A549 treated with AZD2906 at 1 μM for 4 hours (cell line): Measurements from ENCODE around the gene SPAG7. TPM values are rescaled to one million over a fixed set of nuclear protein-coding genes. Genes with fewer than 3 reads are reported as not detected.

Experiments
- total RNA-seq: library from RNA; stranded (reverse); fragments of 200-300 nt; extraction: Qiagen RNA extraction; gene quantifications from 5 replicates; pipeline ENCODE4 v1.2.3, GENCODE V29; 2022

SPAG7 gene, protein sequence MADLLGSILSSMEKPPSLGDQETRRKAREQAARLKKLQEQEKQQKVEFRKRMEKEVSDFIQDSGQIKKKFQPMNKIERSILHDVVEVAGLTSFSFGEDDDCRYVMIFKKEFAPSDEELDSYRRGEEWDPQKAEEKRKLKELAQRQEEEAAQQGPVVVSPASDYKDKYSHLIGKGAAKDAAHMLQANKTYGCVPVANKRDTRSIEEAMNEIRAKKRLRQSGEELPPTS
- total RNA-seq: 68.0 to 87.9 TPM (median 71.6 TPM) in 5 replicates

DNA sequence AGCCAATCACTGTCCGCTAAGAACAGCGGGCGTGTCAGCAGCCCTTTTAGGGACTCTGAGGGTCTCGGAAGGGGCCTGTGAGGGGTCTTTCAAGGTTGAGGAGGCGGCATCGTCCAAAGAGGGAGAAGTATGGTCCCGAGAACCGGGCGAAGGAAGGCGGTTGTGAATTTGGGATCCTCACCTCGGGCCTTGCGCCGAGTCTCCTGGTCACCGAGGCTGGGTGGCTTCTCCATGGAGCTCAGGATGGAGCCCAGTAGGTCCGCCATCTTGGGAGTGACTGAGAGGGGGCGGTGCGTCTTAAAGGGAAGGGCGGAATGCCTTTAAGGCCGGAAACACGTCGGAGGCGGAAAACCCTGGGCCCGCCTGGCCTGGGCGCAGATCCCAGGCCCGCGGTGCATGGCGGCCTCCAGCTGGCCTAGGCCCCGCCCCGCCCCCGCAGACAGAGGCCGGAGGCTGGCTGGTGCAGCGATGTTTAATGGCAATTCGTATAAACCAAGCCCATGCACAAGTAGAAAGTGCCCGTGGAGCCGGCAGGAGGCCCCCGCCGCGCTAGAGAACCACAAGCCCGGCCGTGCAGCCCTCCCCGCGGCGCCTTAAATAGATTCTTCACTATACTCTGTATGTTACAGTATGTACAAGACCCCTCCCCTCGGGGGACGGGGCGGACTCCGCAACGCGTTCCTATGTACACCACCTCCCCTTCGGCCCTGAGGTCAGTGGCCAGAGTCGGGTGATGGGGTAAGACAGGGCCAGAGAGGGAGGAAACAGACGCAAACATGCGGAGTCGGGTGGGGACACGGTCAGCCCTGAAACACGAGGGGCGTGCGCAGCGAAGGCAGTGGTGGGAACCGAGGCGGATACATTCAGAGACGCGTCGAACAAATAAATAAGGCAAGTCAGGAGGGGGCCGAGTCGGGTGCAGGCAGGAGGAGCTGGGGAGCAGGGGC, at the start of gene SPAG7:
Gene SPAG7 (minus strand): TSS at position 279 of the 947 bp plus-strand sequence. CDS start 13 bp downstream, at position 266.

DNA sequence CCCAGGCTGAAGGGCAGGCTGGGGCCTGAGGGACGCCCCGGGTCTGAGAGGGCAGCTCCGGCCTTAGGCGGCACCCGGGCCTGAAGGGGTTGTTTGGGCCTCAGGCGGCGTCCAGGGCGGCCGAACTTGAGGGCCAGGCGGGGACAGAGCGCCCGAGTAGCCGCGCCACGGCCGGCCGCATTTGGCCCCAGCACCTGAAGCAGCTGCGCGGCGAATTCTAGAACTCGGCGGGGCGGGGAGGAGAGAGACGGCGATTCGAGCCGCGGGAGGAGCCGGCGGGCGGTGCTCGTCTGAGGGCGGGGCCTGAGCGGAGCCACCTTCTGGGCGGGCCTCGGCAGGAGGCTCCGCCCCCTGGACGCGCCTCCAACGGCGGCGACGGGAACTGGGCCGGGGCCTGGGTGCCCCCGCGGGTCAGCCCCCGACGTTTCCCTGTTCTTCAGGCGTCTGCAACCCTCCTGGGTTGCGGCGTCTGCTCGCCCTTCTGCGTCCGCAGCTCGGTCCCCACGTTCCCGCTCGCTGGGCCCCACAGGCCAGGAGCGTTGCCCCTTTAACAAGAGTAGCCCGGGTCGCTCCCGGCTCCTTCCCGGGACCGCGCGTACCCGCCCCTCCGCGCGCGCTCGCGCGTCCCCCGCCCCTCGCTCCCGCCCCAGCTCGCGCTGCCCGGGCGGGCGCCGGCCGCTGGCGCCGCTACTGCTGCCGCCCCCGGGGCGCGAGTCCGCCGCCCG, 29.8 kb upstream of the SPAG7 start, which contains the start of the genes INCA1 and KIF1C:
Gene INCA1 (minus strand): TSS at position 221 of the 725 bp plus-strand sequence. CDS start 3,085 bp downstream, outside the sequence.
Gene KIF1C (plus strand): TSS at position 649 of the 725 bp plus-strand sequence. CDS start 2,297 bp downstream, outside the sequence.

DNA sequence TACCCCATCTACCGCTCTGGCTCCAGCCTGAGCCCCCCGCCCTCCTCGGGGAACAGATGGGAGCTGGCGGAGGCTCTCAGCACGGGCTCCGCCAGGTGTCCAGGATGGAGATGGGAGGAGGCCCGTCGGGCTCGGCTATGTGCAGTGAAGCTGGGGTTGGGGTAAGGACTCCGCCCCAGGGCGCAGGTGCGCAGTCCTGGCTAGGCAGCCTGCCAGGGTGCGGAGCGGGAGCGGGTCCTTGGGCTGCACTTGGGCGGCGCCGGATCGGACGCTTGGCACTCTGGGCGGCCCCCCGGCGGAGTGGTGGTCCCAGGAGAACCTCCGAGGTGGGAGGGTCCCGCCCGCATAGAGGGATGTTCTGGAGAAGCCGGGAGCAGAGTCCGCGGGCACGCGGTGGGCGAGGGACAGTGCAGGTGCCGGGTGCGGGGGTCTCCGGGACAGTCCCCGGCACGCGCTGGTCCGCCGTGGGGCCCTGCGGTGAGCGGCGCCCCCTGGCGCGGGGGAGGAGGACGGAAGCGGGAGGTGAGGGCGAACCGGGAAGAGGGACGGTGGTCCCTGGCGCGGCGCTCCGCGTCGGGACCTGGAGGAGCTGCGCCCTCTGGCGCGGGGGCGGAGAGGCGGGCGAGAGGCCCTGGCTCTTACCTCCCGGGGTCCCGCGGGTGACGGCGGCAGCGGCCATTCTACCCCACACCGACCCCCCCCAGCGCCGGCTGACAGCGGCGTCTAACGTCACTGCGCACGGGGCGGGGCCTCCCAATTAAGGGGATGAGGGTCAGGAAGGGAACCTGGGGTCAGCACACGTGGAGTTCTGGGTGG, 19.5 kb upstream of the SPAG7 start, which contains the start of gene CAMTA2:
Gene CAMTA2 (minus strand): TSS at position 725 of the 816 bp plus-strand sequence. CDS start 1,453 bp downstream, outside the sequence.

DNA sequence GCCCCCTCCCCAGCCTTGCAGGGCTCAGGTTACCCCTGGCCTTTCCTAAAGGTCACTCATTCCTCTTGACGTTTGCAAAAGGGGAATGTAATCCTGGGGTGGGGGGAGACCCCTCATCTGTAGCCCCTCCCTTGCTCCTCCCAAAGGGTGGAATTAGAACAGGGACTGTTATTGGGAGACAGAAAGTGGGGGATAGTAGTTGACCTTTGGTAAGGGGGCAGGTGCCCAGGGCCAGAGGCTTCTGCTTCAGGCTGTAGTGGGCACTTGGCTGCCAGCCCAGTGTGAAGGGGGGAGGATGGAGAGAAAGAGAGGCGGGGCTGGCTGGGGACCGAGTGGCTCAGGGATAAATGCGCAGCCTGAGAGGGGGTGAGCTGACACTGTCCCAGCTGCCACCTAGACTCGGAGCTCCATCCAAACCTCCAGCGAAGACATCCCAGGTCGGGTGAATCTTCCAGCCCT, 16.8 kb downstream of the SPAG7 start, which contains the start of gene ENO3:
Gene ENO3 (plus strand): TSS at position 374 of the 459 bp plus-strand sequence. CDS start 711 bp downstream, outside the sequence.

DNA sequence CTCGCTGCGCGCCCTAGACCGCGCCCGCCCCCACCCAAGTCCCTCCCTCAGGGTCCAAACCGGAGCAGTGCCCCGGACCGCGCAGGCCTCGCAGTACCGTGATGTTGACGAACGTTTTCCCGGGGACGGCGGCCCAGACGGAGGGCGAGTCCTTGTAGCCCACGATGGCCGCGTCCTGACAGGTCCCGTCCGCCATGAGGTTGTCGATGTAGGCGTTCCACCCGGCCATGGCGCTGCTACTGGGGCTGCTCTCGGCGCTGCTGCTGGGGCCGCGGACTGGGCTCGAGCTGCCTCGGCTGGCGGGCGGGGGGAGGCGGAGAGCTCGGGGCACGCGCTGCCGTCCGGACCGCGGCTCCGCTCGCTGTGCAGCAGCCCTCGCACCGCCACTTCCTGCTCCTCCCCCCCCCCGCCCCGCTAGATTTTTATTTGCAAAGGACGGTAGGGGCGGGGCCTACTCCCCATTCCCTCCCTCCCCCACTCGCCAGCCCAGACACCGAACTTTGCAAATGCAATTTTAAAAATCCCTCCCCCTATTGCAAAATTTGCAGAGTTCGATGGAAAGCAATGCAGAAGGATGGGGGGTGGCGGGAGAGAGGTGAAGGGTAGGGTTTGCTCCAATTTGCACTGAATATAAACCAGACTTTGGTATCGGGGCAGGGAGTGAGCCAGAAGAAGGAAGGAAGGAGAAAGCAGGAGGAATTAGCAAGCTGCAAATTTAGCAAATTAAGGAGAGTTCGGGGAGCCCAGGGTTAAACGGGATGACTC, 19.3 kb downstream of the SPAG7 start, which contains the start of gene PFN1:
Gene PFN1 (minus strand): TSS at position 365 of the 765 bp plus-strand sequence. CDS start 136 bp downstream, at position 229.

DNA sequence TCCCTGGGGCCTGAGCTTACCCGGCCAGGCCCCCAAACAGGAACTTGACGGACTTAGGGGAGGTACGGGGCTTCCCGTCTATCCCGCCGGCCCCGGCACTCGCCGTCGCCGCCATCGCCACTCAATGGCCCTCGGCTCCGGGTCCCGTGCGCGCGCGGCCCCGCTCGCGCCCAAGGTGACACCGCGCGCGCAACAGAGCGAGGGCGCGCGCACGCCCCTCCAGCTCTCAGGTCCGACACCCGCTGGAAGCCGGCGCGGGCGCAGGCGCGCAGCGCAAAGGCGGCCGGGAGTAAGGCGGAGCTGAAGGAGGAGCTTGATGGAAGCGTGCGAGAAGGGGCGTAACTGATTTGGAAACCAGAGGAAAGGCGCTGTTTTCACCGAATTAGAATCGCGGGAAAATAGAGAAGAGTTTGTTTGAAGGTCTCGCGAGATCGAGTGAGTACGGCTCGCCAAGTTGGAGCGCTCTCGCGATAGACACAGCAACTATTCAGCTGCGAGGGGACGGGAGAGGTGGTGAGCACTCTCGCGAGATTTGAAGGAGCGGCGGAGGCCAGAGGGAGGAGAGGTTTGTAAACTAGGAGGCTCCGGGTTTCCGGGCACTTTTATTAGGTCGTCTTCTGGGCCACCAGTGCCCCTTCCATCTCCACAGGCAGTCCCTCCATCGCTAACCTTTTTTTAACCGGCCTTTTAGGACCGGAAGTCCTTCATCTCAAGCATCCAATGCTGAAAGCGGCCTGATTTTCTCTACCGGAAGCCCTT, 27.6 kb downstream of the SPAG7 start, which contains the start of the genes RNF167 and SLC25A11:
Gene RNF167 (plus strand): TSS at position 473 of the 759 bp plus-strand sequence. CDS start 642 bp downstream, outside the sequence.
Gene SLC25A11 (minus strand): TSS at position 251 of the 759 bp plus-strand sequence. CDS start 136 bp downstream, at position 115.

DNA sequence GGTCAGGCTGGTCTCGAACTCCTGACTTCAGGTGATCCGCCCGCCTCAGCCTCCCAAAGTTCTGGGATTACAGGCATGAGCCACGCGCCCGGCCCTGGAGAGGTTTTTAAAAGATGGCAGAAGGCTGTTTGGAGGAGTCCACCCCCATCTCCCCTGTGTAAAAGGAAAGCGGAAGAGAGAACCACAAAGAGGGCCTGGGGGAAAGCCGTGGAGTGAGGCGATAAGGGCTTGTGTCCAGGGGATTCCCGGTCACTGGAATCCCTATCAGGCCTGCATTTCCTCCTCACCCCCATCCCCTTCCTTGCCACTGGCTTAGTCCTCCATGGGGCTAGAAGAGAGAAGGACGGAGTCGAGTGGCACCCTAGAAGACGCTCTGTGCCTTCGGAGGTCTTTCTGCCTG, 35.7 kb downstream of the SPAG7 start, which contains the start of gene GP1BA:
Gene GP1BA (plus strand): TSS at position 315 of the 400 bp plus-strand sequence. CDS start 328 bp downstream, outside the sequence.

Other genes with a start within 250 kb of the SPAG7 start
- 39.6 to 43.6 TPM (median 40.6 TPM) in 5 replicates for gene MED11, start 236.4 kb downstream of the SPAG7 start, total RNA-seq
- 0.28 to 0.48 TPM (median 0.40 TPM) in 5 replicates for gene ZMYND15, start 228.0 kb downstream of the SPAG7 start, total RNA-seq
- gene CXCL16, start 227.9 kb downstream of the SPAG7 start, total RNA-seq: 12.9 to 17.1 TPM (median 15.5 TPM) in 5 replicates
- 0.45 to 0.94 TPM (median 0.63 TPM) in 5 replicates for gene TM4SF5, start 195.9 kb downstream of the SPAG7 start, total RNA-seq
- gene VMO1, start 181.5 kb downstream of the SPAG7 start, total RNA-seq: 0.39 to 1.4 TPM (median 0.76 TPM) in 5 replicates
- 0.08 to 0.18 TPM in 2 of 5 replicates, not detected in the others for gene GLTPD2, start 178.9 kb downstream of the SPAG7 start, total RNA-seq
- gene PSMB6, start 171.7 kb downstream of the SPAG7 start, total RNA-seq: 460 to 509 TPM (median 497 TPM) in 5 replicates
- gene PLD2, start 160.7 kb downstream of the SPAG7 start, total RNA-seq: 20.2 to 23.9 TPM (median 21.6 TPM) in 5 replicates
- gene MINK1, start 134.5 kb downstream of the SPAG7 start, total RNA-seq: 50.0 to 59.9 TPM (median 53.5 TPM) in 5 replicates
- gene C17orf107, start 68.3 kb downstream of the SPAG7 start, total RNA-seq: 0.17 to 0.30 TPM (median 0.26 TPM) in 5 replicates
- gene CHRNE, start 64.7 kb downstream of the SPAG7 start, total RNA-seq: 0.05 to 0.14 TPM (median 0.11 TPM) in 4 of 5 replicates, not detected in the other
- gene GP1BA, start 35.5 kb downstream of the SPAG7 start, total RNA-seq: not detected in 5 replicates
- gene SLC25A11, start 27.8 kb downstream of the SPAG7 start, total RNA-seq: 50.6 to 71.8 TPM (median 68.6 TPM) in 5 replicates
- gene RNF167, start 27.5 kb downstream of the SPAG7 start, total RNA-seq: 87.5 to 144 TPM (median 123 TPM) in 5 replicates
- 2,518 to 3,013 TPM (median 2,877 TPM) in 5 replicates for gene PFN1, start 19.3 kb downstream of the SPAG7 start, total RNA-seq
- gene ENO3, start 16.7 kb downstream of the SPAG7 start, total RNA-seq: 37.7 to 50.5 TPM (median 43.7 TPM) in 5 replicates
- gene CAMTA2, start 19.9 kb upstream of the SPAG7 start, total RNA-seq: 25.7 to 38.5 TPM (median 34.5 TPM) in 5 replicates
- gene INCA1, start 29.7 kb upstream of the SPAG7 start, total RNA-seq: 1.4 to 1.9 TPM (median 1.6 TPM) in 5 replicates
- gene KIF1C, start 30.1 kb upstream of the SPAG7 start, total RNA-seq: 97.5 to 119 TPM (median 110 TPM) in 5 replicates
- gene SLC52A1, start 67.6 kb upstream of the SPAG7 start, total RNA-seq: 0.38 to 0.99 TPM (median 0.79 TPM) in 5 replicates
- gene ZFP3, start 110.7 kb upstream of the SPAG7 start, total RNA-seq: 0.82 to 1.1 TPM (median 1.0 TPM) in 5 replicates
- gene ZNF232, start 144.1 kb upstream of the SPAG7 start, total RNA-seq: 3.7 to 4.2 TPM (median 3.9 TPM) in 5 replicates
- 0.01 to 0.03 TPM (median 0.02 TPM) in 4 of 5 replicates, not detected in the other for gene USP6, start 148.2 kb upstream of the SPAG7 start, total RNA-seq
- gene ZNF594, start 224.1 kb upstream of the SPAG7 start, total RNA-seq: 1.1 to 1.6 TPM (median 1.5 TPM) in 5 replicates